Prostate gland (tissue), 2 donors: Measurements from ENCODE around the gene FYCO1.

Experiments used
- CTCF ChIP-seq, 4 experiments: fragments of 200-600 bp in 2 of 4; fragments of 450-650 bp in 2 of 4; sonication (generic) in 2 of 4; IDR thresholded peaks; 1 replicate in 3 of 4; 2 replicates in 1 of 4; pipeline ENCODE4 v1.5.1; 2016 to 2019; ENCODE audit warnings: antibody characterized with exemption in 4 of 4, mild to moderate bottlenecking in 2 of 4, moderate library complexity in 2 of 4
- POLR2AphosphoS5 ChIP-seq: sonication (generic); formaldehyde crosslinking; IDR thresholded peaks from one replicate; pipeline ENCODE4 v1.6.1; 2017; ENCODE audit warnings: antibody characterized with exemption

- no peak for TF ChIP-seq CTCF (IDR thresholded peaks at IDR 0.05)
- no peak for TF ChIP-seq POLR2AphosphoS5
Measured at GRCh38 chr3:45943207-45943846, 52.3 kb downstream of the FYCO1 start, which contains the start of gene CXCR6.
